ENCODE measurements around the gene PLXNA4.

DNA sequence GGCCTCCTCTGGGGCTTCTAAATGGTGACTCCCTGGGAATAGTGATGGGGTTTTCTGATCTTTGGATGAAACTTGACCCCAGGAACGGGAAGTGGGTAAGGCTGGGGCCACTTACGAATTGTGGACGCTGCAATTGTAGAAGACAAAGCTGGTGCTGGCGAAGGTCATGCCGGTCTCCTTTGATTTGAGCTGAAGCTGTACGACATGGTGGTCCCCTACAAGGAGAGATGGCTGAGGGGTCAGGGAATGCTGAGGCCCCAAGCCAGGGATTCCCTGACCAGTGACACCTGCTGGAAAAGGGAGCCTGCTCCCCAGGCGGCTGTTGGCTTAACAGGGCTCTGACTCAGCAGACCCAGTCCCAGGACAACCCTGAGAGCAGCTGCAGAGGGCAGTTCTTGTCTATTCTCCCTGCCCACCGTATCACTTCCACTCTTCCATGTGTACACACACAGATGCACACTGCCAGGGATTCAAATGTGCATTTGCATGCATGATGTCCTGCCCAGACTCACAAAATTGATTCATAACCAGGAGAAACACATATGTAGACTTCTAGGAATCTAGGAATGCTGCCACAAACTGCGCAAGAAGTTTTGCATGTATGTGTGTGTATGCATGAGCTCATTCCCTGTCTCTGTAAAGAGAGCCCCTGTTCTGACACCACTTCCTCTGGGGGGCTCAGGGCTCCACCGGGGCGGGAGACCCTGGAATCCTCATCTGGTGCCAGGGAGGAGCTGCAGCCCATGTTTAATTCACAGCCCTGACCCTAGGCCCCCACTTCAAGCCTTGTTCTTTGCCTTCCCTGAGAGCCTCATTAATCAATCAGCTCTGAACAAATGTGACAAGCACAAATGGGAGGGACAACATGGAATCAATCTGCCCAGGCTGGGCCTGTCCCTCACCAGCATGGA is 350.0 kb downstream of the PLXNA4 start:
- TF ChIP-seq, protein P1, sequence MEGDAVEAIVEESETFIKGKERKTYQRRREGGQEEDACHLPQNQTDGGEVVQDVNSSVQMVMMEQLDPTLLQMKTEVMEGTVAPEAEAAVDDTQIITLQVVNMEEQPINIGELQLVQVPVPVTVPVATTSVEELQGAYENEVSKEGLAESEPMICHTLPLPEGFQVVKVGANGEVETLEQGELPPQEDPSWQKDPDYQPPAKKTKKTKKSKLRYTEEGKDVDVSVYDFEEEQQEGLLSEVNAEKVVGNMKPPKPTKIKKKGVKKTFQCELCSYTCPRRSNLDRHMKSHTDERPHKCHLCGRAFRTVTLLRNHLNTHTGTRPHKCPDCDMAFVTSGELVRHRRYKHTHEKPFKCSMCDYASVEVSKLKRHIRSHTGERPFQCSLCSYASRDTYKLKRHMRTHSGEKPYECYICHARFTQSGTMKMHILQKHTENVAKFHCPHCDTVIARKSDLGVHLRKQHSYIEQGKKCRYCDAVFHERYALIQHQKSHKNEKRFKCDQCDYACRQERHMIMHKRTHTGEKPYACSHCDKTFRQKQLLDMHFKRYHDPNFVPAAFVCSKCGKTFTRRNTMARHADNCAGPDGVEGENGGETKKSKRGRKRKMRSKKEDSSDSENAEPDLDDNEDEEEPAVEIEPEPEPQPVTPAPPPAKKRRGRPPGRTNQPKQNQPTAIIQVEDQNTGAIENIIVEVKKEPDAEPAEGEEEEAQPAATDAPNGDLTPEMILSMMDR (IDR thresholded peaks at IDR 0.05 in 4 of 5, conservative IDR thresholded peaks at IDR 0.05 in 1 of 5): no peak
- no peak for TF ChIP-seq POLR2A (IDR thresholded peaks at IDR 0.05)
